MCF 10A (cell line): ENCODE results near the gene CYB561A3. TPM values are rescaled to one million over a fixed set of nuclear protein-coding genes. Genes with fewer than 3 reads are reported as not detected.

Experiments used
- BruUV-seq: library from RNA; stranded (reverse); fragments of 400-500 nt; replicated peaks from 2 replicates; lab custom pipeline; 2021; lab: Mats Ljungman, UMichigan
- CTCF ChIA-PET: fragments of 300-600 bp; sonication (Branson Sonifier 250); formaldehyde crosslinking; extraction: SDS; loops from one replicate; lab custom pipeline; 2021; ENCODE audit warnings: antibody characterized with exemption, inconsistent platforms; lab: Yijun Ruan, JAX
- POLR2A ChIA-PET: fragments of 300-600, 350-650 bp; sonication (Branson Sonifier 250); formaldehyde crosslinking; extraction: SDS; loops from one replicate; lab custom pipeline; 2020; ENCODE audit warnings: antibody characterized with exemption, inconsistent platforms; lab: Yijun Ruan, JAX
- DNase-seq: peaks from one replicate; pipeline ENCODE4 v3.0.0-alpha.2; 2018; ENCODE audit not compliant: unreplicated experiment
- H3K27ac Mint-ChIP-seq: one replicate; pipeline ENCODE4 v1.8.0; 2022; ENCODE audit warnings: mild to moderate bottlenecking, low read depth, mixed read lengths; ENCODE audit not compliant: unreplicated experiment
- H3K27me3 Mint-ChIP-seq: one replicate; pipeline ENCODE4 v1.8.0; 2022; ENCODE audit warnings: mixed read lengths; ENCODE audit not compliant: insufficient read depth, unreplicated experiment
- H3K36me3 Mint-ChIP-seq: one replicate; pipeline ENCODE4 v1.8.0; 2022; ENCODE audit warnings: mild to moderate bottlenecking, moderate library complexity, mixed read lengths; ENCODE audit not compliant: insufficient read depth, unreplicated experiment
- H3K4me1 Mint-ChIP-seq: one replicate; pipeline ENCODE4 v1.8.0; 2022; ENCODE audit warnings: mixed read lengths; ENCODE audit not compliant: insufficient read depth, unreplicated experiment
- H3K4me3 Mint-ChIP-seq: one replicate; pipeline ENCODE4 v1.8.0; 2022; ENCODE audit warnings: mild to moderate bottlenecking, moderate library complexity, mixed read lengths; ENCODE audit not compliant: unreplicated experiment
- H3K9me3 Mint-ChIP-seq: one replicate; pipeline ENCODE4 v1.8.0; 2022; ENCODE audit warnings: mixed read lengths; ENCODE audit not compliant: unreplicated experiment
- CTCF ChIP-seq: fragments of 200-600 bp; IDR thresholded peaks from one replicate; pipeline ENCODE4 v1.8.0; 2022; ENCODE audit warnings: antibody characterized with exemption, mild to moderate bottlenecking; ENCODE audit not compliant: unreplicated experiment
- intact Hi-C: fragments of 100-400 bp; cut with micrococcal nuclease; formaldehyde crosslinking; loops from 2 replicates; pipeline ENCODE4 v1.14.1; 2022
- total RNA-seq: library from RNA; stranded (reverse); gene quantifications from 2 replicates; pipeline ENCODE4 v1.2.3, GENCODE V29; 2022

Gene CYB561A3
- total RNA-seq, 1 experiment from 2014 or later: 28.4 TPM

- no peak for TF ChIP-seq CTCF
- no TSS peak for BruUV-seq
- Mint-ChIP-seq H3K27me3 (no peaks in the 10 kb centered on the region), H3K4me3 (no peak overlapping the region), H3K4me1 (no peaks in the 10 kb centered on the region), H3K36me3 (peaks cover 39% of the 10 kb centered on the region), H3K27ac (no peak overlapping the region), H3K9me3 (no peaks in the 10 kb centered on the region)
- CTCF ChIA-PET: interaction anchor here (0.6 to 2.7 kb wide), 6 partner anchors 15 to 227 kb away, joined by 3 to 20 read pairs (median 4); no protein-coding TSS in a partner anchor
- intact Hi-C loops: no loop called here
- POLR2A ChIA-PET: interaction anchor here (0.6 to 3.4 kb wide), 3 partner anchors 8 to 161 kb away, joined by 3 to 16 read pairs (median 15); partner anchors contain the start of genes CPSF7, SDHAF2 and TMEM216
- no peak for DNase-seq
Measured at GRCh38 chr11:61401173-61401572, 39.5 kb upstream of the CYB561A3 start.

- Mint-ChIP-seq H3K9me3 (no peaks in the 10 kb centered on the region), H3K27me3 (peaks cover 20% of the 10 kb centered on the region), H3K36me3 (peaks cover 6% of the 10 kb centered on the region), H3K4me3 (peak overlapping the region; percentile 66), H3K4me1 (no peaks in the 10 kb centered on the region), H3K27ac (peak overlapping the region; percentile 54)
- DNase-seq: no peak
- ChIA-PET CTCF (interaction anchor here (0.5 to 7.7 kb wide), 17 partner anchors 7 to 265 kb away, joined by 3 to 76 read pairs (median 4); partner anchors contain the start of gene CYB561A3), POLR2A (interaction anchor here (0.5 to 4.5 kb wide), 19 partner anchors 9 to 650 kb away, joined by 3 to 33 read pairs (median 4); partner anchors contain the start of genes CPSF7, CYB561A3, DDB1 and SDHAF2)
- no peak for TF ChIP-seq CTCF
- intact Hi-C loops: no loop called here
- BruUV-seq: TSS peak; percentile 41
Measured at GRCh38 chr11:61392981-61393595, 31.4 kb upstream of the CYB561A3 start.

- CTCF ChIA-PET: interaction anchor here (0.7 to 7.7 kb wide), 2 partner anchors 53 to 63 kb away, joined by 3 to 76 read pairs; no protein-coding TSS in a partner anchor
- Mint-ChIP-seq H3K27ac (no peak overlapping the region), H3K4me3 (no peak overlapping the region), H3K4me1 (peaks cover 3% of the 10 kb centered on the region), H3K36me3 (peaks cover 6% of the 10 kb centered on the region), H3K9me3 (no peaks in the 10 kb centered on the region), H3K27me3 (peaks cover 20% of the 10 kb centered on the region)
- no peak for DNase-seq
- no peak for TF ChIP-seq CTCF
- POLR2A ChIA-PET: interaction anchor here (0.7 to 4.5 kb wide), 3 partner anchors 29 to 56 kb away, joined by 3 to 33 read pairs (median 25); partner anchors contain the start of genes CYB561A3, DDB1, TKFC and TMEM138
- intact Hi-C loops: no loop called here
- BruUV-seq: no TSS peak
Measured at GRCh38 chr11:61390161-61390560, 28.5 kb upstream of the CYB561A3 start.
